PC-3 (cell line): ENCODE results near the gene OR2M5. TPM values are rescaled to one million over a fixed set of nuclear protein-coding genes. Genes with fewer than 3 reads are reported as not detected.

ENCODE experiments used
- ATAC-seq: fragments of 200-7000 bp; cut with Tn5 transposase; 2 replicates; pipeline ENCODE4 v1.9.1; 2020; ENCODE audit warnings: mild to moderate bottlenecking, moderate library complexity
- BruUV-seq: library from RNA; stranded (reverse); fragments of 400-500 nt; replicated peaks from 2 replicates; lab custom pipeline; 2021; lab: Mats Ljungman, UMichigan
- CTCF ChIA-PET: fragments of 300-600 bp; sonication (Branson Sonifier 250); formaldehyde crosslinking; loops from one replicate; lab custom pipeline; 2022; ENCODE audit warnings: antibody characterized with exemption; lab: Charles Lee
- POLR2A ChIA-PET: fragments of 300-600 bp; sonication (Branson Sonifier 250); formaldehyde crosslinking; loops from one replicate; lab custom pipeline; 2022; ENCODE audit warnings: antibody characterized with exemption; ENCODE audit not compliant: unreplicated experiment; lab: Charles Lee
- DNase-seq: peaks from one replicate; pipeline ENCODE4 v3.0.0-alpha.2; 2015
- H2AFZ ChIP-seq: fragments of 300-600 bp; sonication (generic); 2 replicates; pipeline ENCODE4 v1.6.0; 2016; ENCODE audit warnings: antibody characterized with exemption, low read length
- H3F3A ChIP-seq: fragments of 300-600 bp; sonication (generic); one replicate; pipeline ENCODE4 v1.6.0; 2017; ENCODE audit warnings: antibody characterized with exemption, low read length, control low read depth, mild to moderate bottlenecking; ENCODE audit not compliant: unreplicated experiment
- H3K27ac ChIP-seq: fragments of 300-600 bp; sonication (generic); 2 replicates; pipeline ENCODE4 v1.5.1; 2016; ENCODE audit warnings: mild to moderate bottlenecking, low read length
- H3K27me3 ChIP-seq: fragments of 300-600 bp; sonication (generic); 2 replicates; pipeline ENCODE4 v1.6.1; 2016; ENCODE audit warnings: low read length, mixed read lengths
- H3K36me3 ChIP-seq: fragments of 300-600 bp; sonication (generic); 2 replicates; pipeline ENCODE4 v1.6.1; 2016; ENCODE audit warnings: low read depth, mixed run types, low read length, mixed read lengths
- H3K4me1 ChIP-seq: fragments of 300-600 bp; sonication (generic); 2 replicates; pipeline ENCODE4 v1.5.1; 2016; ENCODE audit warnings: low read length; ENCODE audit not compliant: insufficient read depth
- H3K4me2 ChIP-seq: fragments of 300-600 bp; sonication (generic); 2 replicates; pipeline ENCODE4 v1.6.0; 2016; ENCODE audit warnings: low read length
- H3K4me3 ChIP-seq: fragments of 300-600 bp; sonication (generic); 2 replicates; pipeline ENCODE4 v1.5.1; 2016; ENCODE audit warnings: mild to moderate bottlenecking, low read length, mixed read lengths
- H3K79me2 ChIP-seq: fragments of 300-600 bp; sonication (generic); 2 replicates; pipeline ENCODE4 v1.6.1; 2017; ENCODE audit warnings: low read length, mixed read lengths
- H3K9ac ChIP-seq: fragments of 300-600 bp; sonication (generic); 2 replicates; pipeline ENCODE4 v1.6.0; 2016; ENCODE audit warnings: mild to moderate bottlenecking, low read length
- H3K9me2 ChIP-seq: fragments of 300-600 bp; sonication (generic); replicated peaks from 2 replicates; pipeline ENCODE4 v1.6.1; 2016; ENCODE audit warnings: mixed run types, low read length, mixed read lengths
- H3K9me3 ChIP-seq: fragments of 300-600 bp; sonication (generic); 2 replicates; pipeline ENCODE4 v1.6.1; 2016; ENCODE audit warnings: low read length, mixed read lengths
- H4K20me1 ChIP-seq: fragments of 300-600 bp; sonication (generic); 2 replicates; pipeline ENCODE4 v1.6.1; 2016; ENCODE audit warnings: low read length, mixed read lengths
- EZH2 ChIP-seq: fragments of 300-600 bp; sonication (generic); IDR thresholded peaks from one replicate; pipeline ENCODE4 v1.6.1; 2017; ENCODE audit warnings: antibody characterized with exemption, mild to moderate bottlenecking, low read length; ENCODE audit not compliant: unreplicated experiment
- EZH2phosphoT487 ChIP-seq: fragments of 300-600 bp; sonication (generic); IDR thresholded peaks from 2 replicates; pipeline ENCODE4 v1.6.1; 2018; ENCODE audit warnings: mild to moderate bottlenecking, antibody characterized with exemption, low read length, borderline replicate concordance
- intact Hi-C: fragments of 100-400 bp; cut with micrococcal nuclease; formaldehyde crosslinking; loops from 2 replicates; pipeline ENCODE4 v1.9.0; 2023
- total RNA-seq: library from RNA; depleted of rRNA; stranded (reverse); fragments of >200 nt; gene quantifications from 2 replicates; pipeline ENCODE4 v1.2.3, GENCODE V29; 2014
- TF ChIP-seq, protein P1 (sequence below): fragments of 300-600 bp; sonication (generic); conservative IDR thresholded peaks from 2 replicates; pipeline ENCODE4 v1.5.1; 2017; ENCODE audit warnings: antibody characterized with exemption, low read depth, mild to moderate bottlenecking, low read length

Gene OR2M5
- total RNA-seq, 1 experiment from 2014 or later, result not detected

DNA sequence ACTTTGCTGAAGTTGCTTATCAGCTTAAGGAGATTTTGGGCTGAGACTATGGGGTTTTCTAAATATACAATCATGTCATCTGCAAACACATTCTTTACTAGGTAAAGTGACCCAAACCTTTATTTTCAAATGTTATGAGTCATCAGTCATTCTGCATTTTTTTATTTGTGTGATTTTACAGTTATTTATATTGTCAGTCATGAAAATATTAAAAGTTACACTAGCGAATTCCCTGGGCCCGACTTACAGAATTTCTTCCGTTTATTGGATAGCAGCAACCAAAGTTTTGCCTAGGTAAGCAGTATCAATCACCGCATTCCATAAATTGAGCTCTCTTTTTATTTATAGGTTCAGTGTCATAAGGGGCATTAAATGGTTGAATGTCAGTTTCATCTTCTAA, 13.8 kb downstream of the OR2M5 start:
- TF ChIP-seq, protein P1, sequence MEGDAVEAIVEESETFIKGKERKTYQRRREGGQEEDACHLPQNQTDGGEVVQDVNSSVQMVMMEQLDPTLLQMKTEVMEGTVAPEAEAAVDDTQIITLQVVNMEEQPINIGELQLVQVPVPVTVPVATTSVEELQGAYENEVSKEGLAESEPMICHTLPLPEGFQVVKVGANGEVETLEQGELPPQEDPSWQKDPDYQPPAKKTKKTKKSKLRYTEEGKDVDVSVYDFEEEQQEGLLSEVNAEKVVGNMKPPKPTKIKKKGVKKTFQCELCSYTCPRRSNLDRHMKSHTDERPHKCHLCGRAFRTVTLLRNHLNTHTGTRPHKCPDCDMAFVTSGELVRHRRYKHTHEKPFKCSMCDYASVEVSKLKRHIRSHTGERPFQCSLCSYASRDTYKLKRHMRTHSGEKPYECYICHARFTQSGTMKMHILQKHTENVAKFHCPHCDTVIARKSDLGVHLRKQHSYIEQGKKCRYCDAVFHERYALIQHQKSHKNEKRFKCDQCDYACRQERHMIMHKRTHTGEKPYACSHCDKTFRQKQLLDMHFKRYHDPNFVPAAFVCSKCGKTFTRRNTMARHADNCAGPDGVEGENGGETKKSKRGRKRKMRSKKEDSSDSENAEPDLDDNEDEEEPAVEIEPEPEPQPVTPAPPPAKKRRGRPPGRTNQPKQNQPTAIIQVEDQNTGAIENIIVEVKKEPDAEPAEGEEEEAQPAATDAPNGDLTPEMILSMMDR, result no peak
- TF ChIP-seq EZH2phosphoT487 (no peak), EZH2 (no peak)
- H3K27ac ChIP-seq, result peak overlapping the region; percentile 32
- no peaks in the 10 kb centered on the region for H4K20me1 ChIP-seq
- DNase-seq, result peak; percentile 64
- H3K27me3 ChIP-seq, result no peaks in the 10 kb centered on the region
- H3K79me2 ChIP-seq, result no peaks in the 10 kb centered on the region
- H3K9ac ChIP-seq, result no peak overlapping the region
- no peaks in the 10 kb centered on the region for H3F3A ChIP-seq
- peak; percentile 80 for ATAC-seq
- no peaks in the 10 kb centered on the region for H3K9me2 ChIP-seq
- H2AFZ ChIP-seq, result no peak overlapping the region
- no TSS peak for BruUV-seq
- H3K4me3 ChIP-seq, result 0 out of 2 replicates have a peak overlapping the region, but pooled peaks have one; percentile 16
- H3K36me3 ChIP-seq, result no peaks in the 10 kb centered on the region
- CTCF ChIA-PET, result no interaction called here
- peaks cover 9% of the 10 kb centered on the region for H3K4me1 ChIP-seq
- intact Hi-C loops, result loop anchor here (1.0 to 10.0 kb wide), 2 partner anchors 17 to 46 kb away; no protein-coding TSS in a partner anchor
- POLR2A ChIA-PET, result interaction anchor here (0.7 kb wide), 1 partner anchor 199 kb away, joined by 4 read pairs; no protein-coding TSS in a partner anchor
- peak overlapping the region; percentile 41 for H3K4me2 ChIP-seq
- H3K9me3 ChIP-seq, result no peaks in the 10 kb centered on the region

DNA sequence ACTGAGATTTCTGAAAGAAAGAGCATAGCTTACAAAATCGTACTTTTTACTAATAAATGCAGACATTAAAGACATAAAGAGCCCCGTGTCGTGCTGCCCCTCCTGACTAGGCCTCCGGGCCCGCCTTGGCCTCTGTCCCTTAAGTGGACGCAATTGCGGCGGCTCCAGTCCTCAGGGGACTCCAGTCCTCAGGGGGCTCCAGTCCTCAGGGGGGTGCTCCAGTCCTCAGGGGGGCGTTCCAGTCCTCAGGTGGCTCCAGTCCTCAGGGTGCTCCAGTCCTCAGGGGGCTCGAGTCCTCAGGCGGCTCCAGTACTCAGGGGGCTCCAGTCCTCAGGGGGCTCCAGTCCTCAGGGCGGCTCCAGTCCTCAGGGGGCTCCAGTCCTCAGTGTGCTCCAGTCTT, 19.1 kb downstream of the OR2M5 start:
- Histone ChIP-seq H3K27ac (no peak overlapping the region), H3K9me2 (no peaks in the 10 kb centered on the region), H3K27me3 (no peaks in the 10 kb centered on the region), H3K4me2 (no peak overlapping the region), H3K9me3 (no peaks in the 10 kb centered on the region), H3F3A (no peaks in the 10 kb centered on the region), H2AFZ (no peak overlapping the region), H3K36me3 (no peaks in the 10 kb centered on the region), H3K4me1 (peaks cover 4% of the 10 kb centered on the region), H3K4me3 (no peak overlapping the region), H3K79me2 (no peaks in the 10 kb centered on the region), H3K9ac (no peak overlapping the region), H4K20me1 (no peaks in the 10 kb centered on the region)
- no peak for ATAC-seq
- POLR2A ChIA-PET, result no interaction called here
- TF ChIP-seq, protein P1, result no peak
- TF ChIP-seq EZH2phosphoT487, result no peak
- no peak for TF ChIP-seq EZH2
- CTCF ChIA-PET, result no interaction called here
- no peak for DNase-seq
- no TSS peak for BruUV-seq
- intact Hi-C loops, result no loop called here

GRCh38 chr1:248165186-248165585, 20.2 kb downstream of the OR2M5 start:
- Histone ChIP-seq H3K4me1 (no peaks in the 10 kb centered on the region), H3K79me2 (no peaks in the 10 kb centered on the region), H3K9me3 (no peaks in the 10 kb centered on the region), H4K20me1 (no peaks in the 10 kb centered on the region), H3F3A (no peaks in the 10 kb centered on the region), H3K9ac (no peak overlapping the region), H3K4me3 (no peak overlapping the region), H3K36me3 (no peaks in the 10 kb centered on the region), H3K9me2 (no peaks in the 10 kb centered on the region), H3K27ac (no peak overlapping the region), H2AFZ (no peak overlapping the region), H3K4me2 (no peak overlapping the region), H3K27me3 (no peaks in the 10 kb centered on the region)
- DNase-seq (no peak), ATAC-seq (no peak)
- TF ChIP-seq EZH2phosphoT487, result no peak
- TF ChIP-seq, protein P1, result no peak
- no peak for TF ChIP-seq EZH2
- BruUV-seq, result no TSS peak
- POLR2A ChIA-PET, result no interaction called here
- CTCF ChIA-PET, result no interaction called here
- intact Hi-C loops, result no loop called here
